ENCODE results near the gene ZDHHC9.

The ZDHHC9 gene

GRCh38 chrX:129786210-129786651 is 57.5 kb downstream of the ZDHHC9 start:
- no peak for DNase-seq (ENCODE audit: low read depth)

GRCh38 chrX:129785160-129785947 is 58.3 kb downstream of the ZDHHC9 start:
- no peak for DNase-seq (ENCODE audit: low read depth)

- no peak for DNase-seq (ENCODE audit: low read depth)
Observed at GRCh38 chrX:129784371-129784770, 59.3 kb downstream of the ZDHHC9 start.

GRCh38 chrX:129783291-129783713 is 60.4 kb downstream of the ZDHHC9 start:
- no peak for DNase-seq (ENCODE audit: low read depth)

- no peak for DNase-seq (ENCODE audit: low read depth)
Observed at GRCh38 chrX:129782706-129783105, 61.0 kb downstream of the ZDHHC9 start.

- no peak for DNase-seq (ENCODE audit: low read depth)
Observed at GRCh38 chrX:129781680-129782495, 61.8 kb downstream of the ZDHHC9 start.

GRCh38 chrX:129781134-129781672 is 62.5 kb downstream of the ZDHHC9 start:
- DNase-seq (ENCODE audit: low read depth), result no peak

- no peak for DNase-seq (ENCODE audit: low read depth)
Observed at GRCh38 chrX:129780441-129781105, 63.1 kb downstream of the ZDHHC9 start.

GRCh38 chrX:129779747-129780146 is 63.9 kb downstream of the ZDHHC9 start, which contains the start of gene SASH3:
Gene SASH3 (plus strand): TSS chrX:129779949. CDS start chrX:129780098, 149 bp downstream.
- DNase-seq (ENCODE audit: low read depth), result no peak

GRCh38 chrX:129779086-129779672 is 64.5 kb downstream of the ZDHHC9 start:
- DNase-seq (ENCODE audit: low read depth), result no peak

- DNase-seq (ENCODE audit: low read depth), result no peak
Observed at GRCh38 chrX:129777218-129778030, 66.3 kb downstream of the ZDHHC9 start.

GRCh38 chrX:129773649-129774458 is 69.8 kb downstream of the ZDHHC9 start:
- DNase-seq (ENCODE audit: low read depth), result no peak

- no peak for DNase-seq (ENCODE audit: low read depth)
Observed at GRCh38 chrX:129772796-129773431, 70.8 kb downstream of the ZDHHC9 start.

GRCh38 chrX:129771266-129771995 is 72.3 kb downstream of the ZDHHC9 start:
- no peak for DNase-seq (ENCODE audit: low read depth)

GRCh38 chrX:129769467-129770154 is 74.1 kb downstream of the ZDHHC9 start:
- no peak for DNase-seq (ENCODE audit: low read depth)

GRCh38 chrX:129768586-129769466 is 74.9 kb downstream of the ZDHHC9 start:
- DNase-seq (ENCODE audit: low read depth), result no peak

- DNase-seq (ENCODE audit: low read depth), result no peak
Observed at GRCh38 chrX:129768186-129768585, 75.5 kb downstream of the ZDHHC9 start.

Data from iris pigment epithelial cell (primary cell).